IPS-20b (cell line): Measurements from ENCODE around the gene IL22RA2.
"Not testable (repeated sequence)": the region's sequence is repeated elsewhere in the genome, so short reads cannot be mapped to it uniquely, and the experiment has no call there.

Experiments
- H3K27ac ChIP-seq: one replicate; pipeline ENCODE4 v1.5.1; 2013; ENCODE audit warnings: low read length
- H3K27me3 ChIP-seq: 2 replicates; pipeline ENCODE4 v1.6.1; 2013; ENCODE audit warnings: mild to moderate bottlenecking, low read length, inconsistent platforms; ENCODE audit not compliant: insufficient read depth
- H3K36me3 ChIP-seq: 2 replicates; pipeline ENCODE4 v1.6.1; 2013; ENCODE audit warnings: low read depth, mild to moderate bottlenecking, inconsistent platforms, low read length, moderate library complexity; ENCODE audit not compliant: insufficient read depth
- H3K4me1 ChIP-seq: 2 replicates; pipeline ENCODE4 v1.6.1; 2013; ENCODE audit warnings: mild to moderate bottlenecking, control low read depth, inconsistent platforms, low read length, moderate library complexity; ENCODE audit not compliant: insufficient read depth
- H3K4me3 ChIP-seq: 2 replicates; pipeline ENCODE4 v1.5.1; 2013; ENCODE audit warnings: mild to moderate bottlenecking, low read length, inconsistent platforms
- H3K9ac ChIP-seq: 2 replicates; pipeline ENCODE4 v1.6.1; 2013; ENCODE audit warnings: low read depth, mild to moderate bottlenecking, inconsistent platforms, low read length, moderate library complexity
- H3K9me3 ChIP-seq: 2 replicates; pipeline ENCODE4 v1.6.1; 2013; ENCODE audit warnings: mild to moderate bottlenecking, low read depth, low read length, inconsistent platforms; ENCODE audit not compliant: insufficient read depth

The IL22RA2 gene

GRCh38 chr6:137119196-137120104, 54.0 kb downstream of the IL22RA2 start:
- no peaks in the 10 kb centered on the region for H3K36me3 ChIP-seq
- no peaks in the 10 kb centered on the region for H3K4me1 ChIP-seq
- no peak overlapping the region for H3K27ac ChIP-seq
- H3K9ac ChIP-seq = no peak overlapping the region
- peaks cover 34% of the 10 kb centered on the region for H3K9me3 ChIP-seq
- no peak overlapping the region for H3K4me3 ChIP-seq
- no peaks in the 10 kb centered on the region for H3K27me3 ChIP-seq

GRCh38 chr6:137117581-137117980, 55.9 kb downstream of the IL22RA2 start:
- H3K27ac ChIP-seq = no peak overlapping the region
- H3K4me1 ChIP-seq = no peaks in the 10 kb centered on the region

GRCh38 chr6:137116807-137117206, 56.6 kb downstream of the IL22RA2 start:
- no peaks in the 10 kb centered on the region for H3K36me3 ChIP-seq
- H3K4me3 ChIP-seq = no peak overlapping the region
- H3K4me1 ChIP-seq = no peaks in the 10 kb centered on the region
- no peak overlapping the region for H3K27ac ChIP-seq
- no peaks in the 10 kb centered on the region for H3K27me3 ChIP-seq
- H3K9me3 ChIP-seq = peaks cover 34% of the 10 kb centered on the region
- no peak overlapping the region for H3K9ac ChIP-seq

More at GRCh38 chr6:137117581-137117980, 55.9 kb downstream of the IL22RA2 start:
- Histone ChIP-seq H3K36me3 (no peaks in the 10 kb centered on the region), H3K9ac (no peak overlapping the region), H3K9me3 (peaks cover 34% of the 10 kb centered on the region), H3K27me3 (no peaks in the 10 kb centered on the region), H3K4me3 (0 out of 2 replicates have a peak overlapping the region, but pooled peaks have one; percentile 17)

- no peak overlapping the region for H3K4me3 ChIP-seq
- H3K9me3 ChIP-seq = peaks cover 31% of the 10 kb centered on the region
- no peaks in the 10 kb centered on the region for H3K4me1 ChIP-seq
- no peaks in the 10 kb centered on the region for H3K36me3 ChIP-seq
- H3K27ac ChIP-seq = no peak overlapping the region
- no peaks in the 10 kb centered on the region for H3K27me3 ChIP-seq
- no peak overlapping the region for H3K9ac ChIP-seq
These were observed 57.8 kb downstream of the IL22RA2 start for GRCh38 chr6:137115658-137116057.

GRCh38 chr6:137112067-137112355, 61.4 kb downstream of the IL22RA2 start:
- Histone ChIP-seq H3K9ac (no peak overlapping the region), H3K4me1 (no peaks in the 10 kb centered on the region), H3K27ac (no peak overlapping the region), H3K4me3 (no peak overlapping the region), H3K27me3 (no peaks in the 10 kb centered on the region), H3K9me3 (peaks cover 17% of the 10 kb centered on the region), H3K36me3 (no peaks in the 10 kb centered on the region)

GRCh38 chr6:137111296-137112066, 62.0 kb downstream of the IL22RA2 start:
- Histone ChIP-seq H3K4me1 (no peaks in the 10 kb centered on the region), H3K4me3 (no peak overlapping the region), H3K27ac (no peak overlapping the region), H3K36me3 (no peaks in the 10 kb centered on the region), H3K27me3 (no peaks in the 10 kb centered on the region), H3K9me3 (peaks cover 17% of the 10 kb centered on the region), H3K9ac (no peak overlapping the region)

GRCh38 chr6:137107767-137108105, 65.7 kb downstream of the IL22RA2 start:
- H3K4me3 ChIP-seq = no peak overlapping the region
- H3K9me3 ChIP-seq = peaks cover 17% of the 10 kb centered on the region
- no peak overlapping the region for H3K9ac ChIP-seq
- H3K36me3 ChIP-seq = no peaks in the 10 kb centered on the region
- no peak overlapping the region for H3K27ac ChIP-seq
- H3K27me3 ChIP-seq = no peaks in the 10 kb centered on the region
- H3K4me1 ChIP-seq = no peaks in the 10 kb centered on the region

- not testable (repeated sequence) for H3K9ac ChIP-seq, H3K36me3 ChIP-seq
These were observed 66.2 kb downstream of the IL22RA2 start for GRCh38 chr6:137107047-137107766.

GRCh38 chr6:137106183-137106582, 67.3 kb downstream of the IL22RA2 start:
- Histone ChIP-seq H3K27me3 (no peaks in the 10 kb centered on the region), H3K27ac (no peak overlapping the region), H3K9me3 (peaks cover 17% of the 10 kb centered on the region), H3K4me3 (no peak overlapping the region), H3K9ac (no peak overlapping the region), H3K4me1 (peaks cover 2% of the 10 kb centered on the region; the same call in 1 of the 2 replicates), H3K36me3 (no peaks in the 10 kb centered on the region)

More at GRCh38 chr6:137107047-137107766, 66.2 kb downstream of the IL22RA2 start:
- H3K9me3 ChIP-seq = peaks cover 17% of the 10 kb centered on the region
- not testable (repeated sequence) for H3K4me3 ChIP-seq, H3K27ac ChIP-seq, H3K27me3 ChIP-seq, H3K4me1 ChIP-seq

GRCh38 chr6:137105375-137105774, 68.1 kb downstream of the IL22RA2 start:
- H3K36me3 ChIP-seq = no peaks in the 10 kb centered on the region
- peaks cover 17% of the 10 kb centered on the region for H3K9me3 ChIP-seq
- H3K4me1 ChIP-seq = peaks cover 5% of the 10 kb centered on the region; the same call in 1 of the 2 replicates
- no peaks in the 10 kb centered on the region for H3K27me3 ChIP-seq
- no peak overlapping the region for H3K4me3 ChIP-seq
- no peak overlapping the region for H3K9ac ChIP-seq
- no peak overlapping the region for H3K27ac ChIP-seq

GRCh38 chr6:137104926-137105325, 68.5 kb downstream of the IL22RA2 start:
- H3K9me3 ChIP-seq = peaks cover 17% of the 10 kb centered on the region
- no peak overlapping the region for H3K9ac ChIP-seq
- peaks cover 5% of the 10 kb centered on the region; the same call in 1 of the 2 replicates for H3K4me1 ChIP-seq
- no peak overlapping the region for H3K4me3 ChIP-seq
- H3K27me3 ChIP-seq = no peaks in the 10 kb centered on the region
- no peak overlapping the region for H3K27ac ChIP-seq
- H3K36me3 ChIP-seq = no peaks in the 10 kb centered on the region
